H1 (cell line): ENCODE data around the gene SYNJ1. TPM values are rescaled to one million over a fixed set of nuclear protein-coding genes. Genes with fewer than 3 reads are reported as not detected.

Experiments used
- CTBP2 ChIP-seq: IDR thresholded peaks from 2 replicates; pipeline ENCODE4 v1.7.0; 2011; ENCODE audit warnings: borderline replicate concordance, mild to moderate bottlenecking, moderate library complexity, mixed read lengths, low read length; ENCODE audit not compliant: insufficient read depth, insufficient read length
- HDAC6 ChIP-seq: IDR thresholded peaks from one replicate; pipeline ENCODE4 v1.7.1; 2012; ENCODE audit warnings: low read depth, mild to moderate bottlenecking, inconsistent platforms, low read length, moderate library complexity
- ZNF274 ChIP-seq: IDR thresholded peaks from 2 replicates; pipeline ENCODE4 v1.7.0; 2012; ENCODE audit warnings: low read length, borderline replicate concordance; ENCODE audit errors: extremely low read depth
- polyA plus RNA-seq, 7 experiments: library from polyadenylated mRNA; depleted of rRNA in 3 of 7; stranded (reverse) in 5 of 7; unstranded in 2 of 7; fragments of >200 nt in 5 of 7; fragments of 200-250 nt in 2 of 7; gene quantifications; 1 replicate in 5 of 7; 2 replicates in 1 of 7; 4 replicates in 1 of 7; pipeline versions ENCODE4 v1.2.1 to v1.2.3, GENCODE V29; 2011 to 2013; ENCODE audit warnings: missing spikeins in 2 of 7, mixed read lengths in 2 of 7
- total RNA-seq: library from RNA; stranded (reverse); fragmentation: NEBNext Ultra II Directional; extraction: Animal tissue kit (Norgen Biotek cat#: 25700); gene quantifications from 2 replicates; pipeline ENCODE4 v1.2.1, GENCODE V29; 2021

The SYNJ1 gene
- total and polyA plus RNA-seq, 2 of the 8 experiments (the other 6 are each of a cell fraction or from before 2014, with no cell fraction given), result 1.3 to 4.3 TPM

DNA sequence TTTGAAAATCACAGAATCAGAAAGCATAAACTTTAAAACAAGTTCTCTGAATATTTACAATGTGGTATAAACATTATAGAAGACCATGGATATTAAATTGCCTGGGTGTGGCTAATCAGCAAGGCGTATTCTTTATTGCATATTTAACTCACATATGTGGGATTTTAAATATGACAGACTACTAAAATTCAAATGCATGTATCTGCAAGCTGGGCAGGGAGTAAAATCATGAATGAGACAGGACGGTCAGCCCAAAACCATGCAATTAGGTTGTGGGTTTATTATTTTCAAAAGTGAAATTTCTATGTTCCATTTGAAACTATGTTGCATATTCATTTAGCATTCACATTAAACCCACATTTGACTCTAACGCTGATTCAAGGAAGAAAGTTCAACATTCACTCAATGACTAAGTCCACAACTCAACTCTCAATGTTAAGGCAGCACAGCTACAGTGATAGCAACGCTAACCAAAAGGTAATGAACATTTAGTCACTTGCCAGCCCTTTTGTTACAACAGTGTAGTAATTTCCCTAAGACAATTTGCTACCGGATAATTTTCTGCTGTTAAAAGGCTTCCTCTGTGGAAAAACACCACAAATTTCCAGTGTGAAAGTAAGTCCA lies 6.3 kb upstream of the SYNJ1 start (continued):
- TF ChIP-seq ZNF274 (no peak), CTBP2 (no peak), HDAC6 (no peak)
